BLaER1 (cell line): Measurements from ENCODE around the gene ENO2.
A peak's percentile ranks its signal among the peaks of the same experiment; 100 is the strongest.
"Not testable (repeated sequence)": the region's sequence is repeated elsewhere in the genome, so short reads cannot be mapped to it uniquely, and the experiment has no call there.

Experiments used
- H3K27ac ChIP-seq: shearing (Covaris generic); formaldehyde crosslinking; 2 replicates; pipeline ENCODE4 v1.8.1; 2022
- H3K27me3 ChIP-seq: shearing (Covaris generic); formaldehyde crosslinking; 2 replicates; pipeline ENCODE4 v1.8.1; 2022
- H3K36me3 ChIP-seq: shearing (Covaris generic); formaldehyde crosslinking; 2 replicates; pipeline ENCODE4 v1.8.1; 2022
- H3K4me1 ChIP-seq: shearing (Covaris generic); formaldehyde crosslinking; 2 replicates; pipeline ENCODE4 v1.8.1; 2022
- H3K4me2 ChIP-seq: shearing (Covaris generic); formaldehyde crosslinking; 2 replicates; pipeline ENCODE4 v1.8.1; 2022
- H3K4me3 ChIP-seq: shearing (Covaris generic); formaldehyde crosslinking; 2 replicates; pipeline ENCODE4 v1.8.1; 2022
- H3K9ac ChIP-seq: shearing (Covaris generic); formaldehyde crosslinking; 2 replicates; pipeline ENCODE4 v1.8.1; 2022
- H3K9me3 ChIP-seq: shearing (Covaris generic); formaldehyde crosslinking; 2 replicates; pipeline ENCODE4 v1.8.1; 2022
- H4K20me1 ChIP-seq: shearing (Covaris generic); formaldehyde crosslinking; 2 replicates; pipeline ENCODE4 v1.8.1; 2022
- Cebpa-rat ChIP-seq: shearing (Covaris generic); IDR thresholded peaks from 2 replicates; pipeline ENCODE4 v1.8.1; 2022

The ENO2 gene

GRCh38 chr12:6914246-6914946, at the start of gene ENO2:
TSS of gene ENO2 (plus strand) at chr12:6914580. CDS start at chr12:6915833, 1,253 bp downstream.
- H3K27me3 ChIP-seq = peaks cover 71% of the 10 kb centered on the region
- H3K9me3 ChIP-seq = no peaks in the 10 kb centered on the region
- H3K4me1 ChIP-seq = peaks cover 20% of the 10 kb centered on the region
- TF ChIP-seq Cebpa-rat = no peak
- peak within 1 kb of the TSS; percentile 93 for H3K4me2 ChIP-seq
- peak within 1 kb of the TSS; percentile 55; the same call in 1 of the 2 replicates for H3K9ac ChIP-seq
- peak within 1 kb of the TSS; percentile 72 for H3K4me3 ChIP-seq
- H3K27ac ChIP-seq = no peak within 1 kb of the TSS
- H3K36me3 ChIP-seq = no peaks in the 10 kb centered on the region; the same call in 1 of the 2 replicates
- peaks cover 7% of the 10 kb centered on the region; the same call in 1 of the 2 replicates for H4K20me1 ChIP-seq

GRCh38 chr12:6865307-6865706, 49.1 kb upstream of the ENO2 start:
- not testable (repeated sequence) for H3K9me3 ChIP-seq, H3K27ac ChIP-seq, H3K9ac ChIP-seq, H3K4me3 ChIP-seq, H3K27me3 ChIP-seq, H3K4me2 ChIP-seq
- Histone ChIP-seq H3K4me1 (peaks cover 40% of the 10 kb centered on the region), H3K36me3 (peaks cover 74% of the 10 kb centered on the region), H4K20me1 (peaks cover 37% of the 10 kb centered on the region)

GRCh38 chr12:6866163-6866919, 48.0 kb upstream of the ENO2 start:
- H3K4me2 ChIP-seq = peak overlapping the region; percentile 100
- peaks cover 50% of the 10 kb centered on the region for H3K4me1 ChIP-seq
- H3K4me3 ChIP-seq = peak overlapping the region; percentile 86
- H3K36me3 ChIP-seq = peaks cover 74% of the 10 kb centered on the region
- peak overlapping the region; percentile 48 for H3K27ac ChIP-seq
- no peaks in the 10 kb centered on the region for H3K27me3 ChIP-seq
- peaks cover 47% of the 10 kb centered on the region for H4K20me1 ChIP-seq
- H3K9ac ChIP-seq = peak overlapping the region; percentile 71; the same call in 1 of the 2 replicates
- TF ChIP-seq Cebpa-rat = no peak
- H3K9me3 ChIP-seq = no peaks in the 10 kb centered on the region

- no peak for TF ChIP-seq Cebpa-rat
- Histone ChIP-seq H3K4me3 (peak overlapping the region; percentile 86), H3K9me3 (no peaks in the 10 kb centered on the region), H3K4me1 (peaks cover 57% of the 10 kb centered on the region), H3K36me3 (peaks cover 73% of the 10 kb centered on the region), H3K27ac (peak overlapping the region; percentile 48), H3K9ac (peak overlapping the region; percentile 71), H3K27me3 (no peaks in the 10 kb centered on the region), H4K20me1 (peaks cover 54% of the 10 kb centered on the region), H3K4me2 (peak overlapping the region; percentile 100)
Observed at GRCh38 chr12:6866920-6867412, 47.4 kb upstream of the ENO2 start.

- peaks cover 60% of the 10 kb centered on the region for H4K20me1 ChIP-seq
- peaks cover 60% of the 10 kb centered on the region for H3K4me1 ChIP-seq
- no peaks in the 10 kb centered on the region for H3K9me3 ChIP-seq
- no peak for TF ChIP-seq Cebpa-rat
- H3K4me3 ChIP-seq = peak within 1 kb of the TSS; percentile 86
- H3K36me3 ChIP-seq = peaks cover 66% of the 10 kb centered on the region
- peak within 1 kb of the TSS; percentile 100 for H3K4me2 ChIP-seq
- peak within 1 kb of the TSS; percentile 98 for H3K9ac ChIP-seq
- peak within 1 kb of the TSS; percentile 96 for H3K27ac ChIP-seq
- H3K27me3 ChIP-seq = no peaks in the 10 kb centered on the region
Observed at GRCh38 chr12:6867413-6868210, 46.8 kb upstream of the ENO2 start, which contains the start of gene TPI1. TSS of gene TPI1 (plus strand) at chr12:6867531. CDS start at chr12:6867567, 36 bp downstream.

- Histone ChIP-seq H3K36me3 (peaks cover 58% of the 10 kb centered on the region), H3K4me1 (peaks cover 60% of the 10 kb centered on the region), H3K9ac (peak overlapping the region; percentile 98), H3K4me3 (peak overlapping the region; percentile 86), H3K9me3 (no peaks in the 10 kb centered on the region), H3K27ac (peak overlapping the region; percentile 96), H3K4me2 (peak overlapping the region; percentile 100), H4K20me1 (peaks cover 63% of the 10 kb centered on the region), H3K27me3 (no peaks in the 10 kb centered on the region)
- TF ChIP-seq Cebpa-rat = no peak
Observed at GRCh38 chr12:6868211-6869048, 46.0 kb upstream of the ENO2 start.

GRCh38 chr12:6869049-6870021, 45.0 kb upstream of the ENO2 start:
- H3K27ac ChIP-seq = peak overlapping the region; percentile 96; the same call in 1 of the 2 replicates

GRCh38 chr12:6870304-6870703, 44.1 kb upstream of the ENO2 start:
- Histone ChIP-seq H3K27ac (0 out of 2 replicates have a peak overlapping the region, but pooled peaks have one; percentile 35), H3K4me2 (peak overlapping the region; percentile 100), H3K9ac (peak overlapping the region; percentile 98), H4K20me1 (peaks cover 63% of the 10 kb centered on the region), H3K36me3 (peaks cover 41% of the 10 kb centered on the region), H3K4me1 (peaks cover 66% of the 10 kb centered on the region)
- not testable (repeated sequence) for H3K4me3 ChIP-seq, H3K9me3 ChIP-seq, H3K27me3 ChIP-seq

More at GRCh38 chr12:6869049-6870021, 45.0 kb upstream of the ENO2 start:
- Histone ChIP-seq H3K4me3 (peak overlapping the region; percentile 86), H3K4me1 (peaks cover 67% of the 10 kb centered on the region), H3K4me2 (peak overlapping the region; percentile 100), H4K20me1 (peaks cover 63% of the 10 kb centered on the region), H3K9me3 (no peaks in the 10 kb centered on the region), H3K9ac (peak overlapping the region; percentile 98), H3K36me3 (peaks cover 49% of the 10 kb centered on the region), H3K27me3 (no peaks in the 10 kb centered on the region)
- no peak for TF ChIP-seq Cebpa-rat
